ENCODE results near the gene TBC1D21. TPM values are rescaled to one million over a fixed set of nuclear protein-coding genes. Genes with fewer than 3 reads are reported as not detected.

Gene TBC1D21
- total and polyA plus RNA-seq, 2 of the 4 experiments (the other 2 are of a cell fraction): not detected

DNA sequence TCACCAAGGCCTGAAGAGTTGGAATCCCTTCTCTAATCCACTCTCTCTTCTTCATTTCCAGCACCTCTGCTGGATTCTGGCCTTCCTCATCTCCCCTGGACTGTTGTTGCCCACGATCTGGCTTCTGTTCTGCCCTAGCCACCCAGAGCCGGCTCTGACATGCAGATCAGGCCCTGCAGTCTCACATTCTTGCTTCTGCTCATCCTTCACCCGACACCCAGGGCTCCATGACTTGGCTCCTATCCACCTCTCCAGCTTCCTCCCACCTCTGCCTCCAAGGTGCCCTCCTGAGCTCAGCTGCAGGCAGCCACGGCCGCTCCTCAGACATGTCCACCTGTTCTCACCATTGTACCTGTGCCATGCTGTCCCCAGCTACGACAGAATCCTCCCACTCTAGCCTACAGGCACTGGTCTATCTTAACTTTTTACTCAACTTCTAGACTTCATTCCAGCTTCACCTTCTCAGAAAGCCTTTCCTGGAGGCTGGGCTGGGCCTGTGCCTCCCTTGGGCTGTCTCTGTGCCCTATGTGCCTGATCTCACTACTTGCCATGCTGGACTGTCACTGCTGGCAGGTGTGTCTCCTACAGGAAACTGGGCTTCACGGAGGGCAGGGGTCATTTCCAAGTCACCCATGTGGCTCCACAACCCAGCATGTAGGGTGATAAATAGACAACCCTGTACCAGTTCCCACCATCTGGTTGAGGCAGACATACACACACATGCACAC is 16.0 kb upstream of the TBC1D21 start:
- H3K14ac ChIP-seq (replicated peaks; ENCODE audit: low read depth, low read length): no peak overlapping the region
- no peak overlapping the region for H2AFZ ChIP-seq (replicated peaks; ENCODE audit: low read length, poor library complexity)
- H4K8ac ChIP-seq (ENCODE audit: low read depth in 2 of 2, low read length in 2 of 2): no peak overlapping the region
- H3K9ac ChIP-seq (ENCODE audit: low read depth, low read length): no peak overlapping the region
- WGBS, 2 experiments (ENCODE audit: extremely low coverage in 2 of 2, insufficient read length in 1 of 2): 23% methylated on average over 5 of the region's 7 CpGs; no CpG with 5 or more reads in 1 of the 2 experiments
- DNase-seq: no peak
- dilution Hi-C loops (cut with HindIII; ENCODE audit: low sequenced_read_pairs, unreplicated experiment): no loop called here
- no peaks in the 10 kb centered on the region for H3K9me1 ChIP-seq (ENCODE audit: insufficient read depth, low read length)
- H2AK9ac ChIP-seq (replicated peaks; ENCODE audit: low read depth, low read length, poor library complexity): no peak overlapping the region
- H3K56ac ChIP-seq (ENCODE audit: extremely low read depth, insufficient read depth, low read length): no peak overlapping the region
- H3K4ac ChIP-seq (ENCODE audit: low read depth, low read length): no peak overlapping the region
- H3K9me3 ChIP-seq (ENCODE audit: control insufficient read depth, insufficient read depth, low read length): no peaks in the 10 kb centered on the region
- H4K20me1 ChIP-seq (ENCODE audit: insufficient read depth, low read length): no peaks in the 10 kb centered on the region; the same call in 1 of the 2 replicates
- no peaks in the 10 kb centered on the region for H3K36me3 ChIP-seq (ENCODE audit: control insufficient read depth, insufficient read depth, low read length)
- H3K23ac ChIP-seq (ENCODE audit: low read depth, low read length): no peak overlapping the region
- H2BK15ac ChIP-seq (ENCODE audit: low read depth, low read length): no peak overlapping the region
- TF ChIP-seq MAFK (IDR thresholded peaks at IDR 0.05; ENCODE audit: low read depth, low read length) (no peak), RFX5 (IDR thresholded peaks at IDR 0.05; ENCODE audit: low read depth, low read length) (no peak), CHD1 (IDR thresholded peaks at IDR 0.05; ENCODE audit: low read depth, low read length) (no peak), FOS (IDR thresholded peaks at IDR 0.05; ENCODE audit: low read depth, low read length) (no peak), CEBPB (IDR thresholded peaks at IDR 0.05; ENCODE audit: low read depth, low read length) (no peak), RAD21 (IDR thresholded peaks at IDR 0.05; ENCODE audit: low read length) (no peak), BHLHE40 (IDR thresholded peaks at IDR 0.05; ENCODE audit: low read depth, low read length) (no peak), MXI1 (IDR thresholded peaks at IDR 0.05; ENCODE audit: borderline replicate concordance, low read depth, low read length) (no peak), POLR2A (IDR thresholded peaks at IDR 0.05; ENCODE audit: low read depth, low read length) (no peak)
- TF ChIP-seq, protein P1, sequence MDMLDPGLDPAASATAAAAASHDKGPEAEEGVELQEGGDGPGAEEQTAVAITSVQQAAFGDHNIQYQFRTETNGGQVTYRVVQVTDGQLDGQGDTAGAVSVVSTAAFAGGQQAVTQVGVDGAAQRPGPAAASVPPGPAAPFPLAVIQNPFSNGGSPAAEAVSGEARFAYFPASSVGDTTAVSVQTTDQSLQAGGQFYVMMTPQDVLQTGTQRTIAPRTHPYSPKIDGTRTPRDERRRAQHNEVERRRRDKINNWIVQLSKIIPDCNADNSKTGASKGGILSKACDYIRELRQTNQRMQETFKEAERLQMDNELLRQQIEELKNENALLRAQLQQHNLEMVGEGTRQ (IDR thresholded peaks at IDR 0.05; ENCODE audit: low read depth, low read length): no peak
- TF ChIP-seq, protein P2, sequence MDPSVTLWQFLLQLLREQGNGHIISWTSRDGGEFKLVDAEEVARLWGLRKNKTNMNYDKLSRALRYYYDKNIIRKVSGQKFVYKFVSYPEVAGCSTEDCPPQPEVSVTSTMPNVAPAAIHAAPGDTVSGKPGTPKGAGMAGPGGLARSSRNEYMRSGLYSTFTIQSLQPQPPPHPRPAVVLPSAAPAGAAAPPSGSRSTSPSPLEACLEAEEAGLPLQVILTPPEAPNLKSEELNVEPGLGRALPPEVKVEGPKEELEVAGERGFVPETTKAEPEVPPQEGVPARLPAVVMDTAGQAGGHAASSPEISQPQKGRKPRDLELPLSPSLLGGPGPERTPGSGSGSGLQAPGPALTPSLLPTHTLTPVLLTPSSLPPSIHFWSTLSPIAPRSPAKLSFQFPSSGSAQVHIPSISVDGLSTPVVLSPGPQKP (IDR thresholded peaks at IDR 0.05; ENCODE audit: borderline replicate concordance, low read depth, low read length): no peak
- intact Hi-C loops (cut with micrococcal nuclease): no loop called here
- H3K4me3 ChIP-seq (ENCODE audit: insufficient read depth, low read depth, low read length): no peak overlapping the region
- no peak overlapping the region for H3K18ac ChIP-seq (ENCODE audit: low read depth, low read length)
- BruUV-seq (replicated peaks): no TSS peak
- CTCF ChIA-PET: interaction anchor here (1.7 kb wide), 1 partner anchor 17 kb away, joined by 4 read pairs; no protein-coding TSS in a partner anchor
- H3K27ac ChIP-seq (ENCODE audit: insufficient read depth, low read length): no peak overlapping the region
- no peak overlapping the region for H2BK120ac ChIP-seq (ENCODE audit: low read depth, low read length)
- no peaks in the 10 kb centered on the region for H3K4me1 ChIP-seq (ENCODE audit: control insufficient read depth, insufficient read depth, low read length)
- H3K27me3 ChIP-seq (ENCODE audit: control insufficient read depth, insufficient read depth, low read length): peaks cover 63% of the 10 kb centered on the region
- ATAC-seq (ENCODE audit: low read depth): no peak
- no peak overlapping the region for H2BK20ac ChIP-seq (ENCODE audit: low read depth, low read length)
- H2AK5ac ChIP-seq (ENCODE audit: low read depth, low read length): no peak overlapping the region
- H2BK5ac ChIP-seq (ENCODE audit: low read depth, low read length, poor library complexity, severe bottlenecking): no peak overlapping the region
- no peak overlapping the region for H4K5ac ChIP-seq (ENCODE audit: low read depth, low read length)
- H3K79me1 ChIP-seq (ENCODE audit: low read depth in 1 of 2, low read length in 2 of 2): no peaks in the 10 kb centered on the region
- no peak overlapping the region for H4K91ac ChIP-seq (ENCODE audit: insufficient read depth, low read depth, low read length)
- POLR2A ChIA-PET (ENCODE audit: unreplicated experiment): no interaction called here
- H3K4me2 ChIP-seq (ENCODE audit: low read depth, low read length): no peak overlapping the region
- in situ Hi-C loops (cut with MboI; ENCODE audit: low sequenced_read_pairs): no loop called here

All from IMR-90 (cell line).